Neural cell (in vitro differentiated cells): Measurements from ENCODE around the gene IMMP2L. TPM values are rescaled to one million over a fixed set of nuclear protein-coding genes. Genes with fewer than 3 reads are reported as not detected.

Experiments used
- H2AFZ ChIP-seq: fragments of 200-600, 300-800 bp; sonication (generic), shearing (Covaris generic); 2 replicates; pipeline ENCODE4 v1.6.0; 2014; ENCODE audit warnings: low read depth, mild to moderate bottlenecking, antibody characterized with exemption, low read length, moderate library complexity
- H3F3A ChIP-seq: fragments of 200-600 bp; shearing (Covaris generic); 2 replicates; pipeline ENCODE4 v1.6.1; 2016; ENCODE audit warnings: mild to moderate bottlenecking, moderate library complexity, mixed read lengths, antibody characterized with exemption, low read length; ENCODE audit not compliant: insufficient read depth, poor library complexity, severe bottlenecking
- H3K27ac ChIP-seq: fragments of 200-600, 300-800 bp; sonication (generic), shearing (Covaris generic); 2 replicates; pipeline ENCODE4 v1.5.1; 2014; ENCODE audit warnings: mild to moderate bottlenecking, low read length, moderate library complexity
- H3K27me3 ChIP-seq: fragments of 300-800, 200-600 bp; sonication (generic), shearing (Covaris generic); 2 replicates; pipeline ENCODE4 v1.6.0; 2014; ENCODE audit warnings: mild to moderate bottlenecking, low read depth, low read length, moderate library complexity; ENCODE audit not compliant: insufficient read depth
- H3K36me3 ChIP-seq: fragments of 300-800, 200-600 bp; sonication (generic), shearing (Covaris generic); 2 replicates; pipeline ENCODE4 v1.5.1; 2014; ENCODE audit warnings: mild to moderate bottlenecking, antibody characterized with exemption, low read length, moderate library complexity; ENCODE audit not compliant: insufficient read depth
- H3K4me2 ChIP-seq: fragments of 300-800, 200-600 bp; sonication (generic), shearing (Covaris generic); 2 replicates; pipeline ENCODE4 v1.6.0; 2014; ENCODE audit warnings: mild to moderate bottlenecking, low read length
- H3K4me3 ChIP-seq: fragments of 300-800, 200-600 bp; sonication (generic), shearing (Covaris generic); 2 replicates; pipeline ENCODE4 v1.5.1; 2014; ENCODE audit warnings: mild to moderate bottlenecking, low read length, moderate library complexity
- H3K79me2 ChIP-seq: fragments of 200-600 bp; shearing (Covaris generic); replicated peaks from 2 replicates; pipeline ENCODE4 v1.6.0; 2014; ENCODE audit warnings: mild to moderate bottlenecking, low read length, moderate library complexity; ENCODE audit not compliant: insufficient read depth
- H3K9ac ChIP-seq: fragments of 300-800, 200-600 bp; sonication (generic), shearing (Covaris generic); 2 replicates; pipeline ENCODE4 v1.6.1; 2016; ENCODE audit warnings: mild to moderate bottlenecking, low read length, mixed read lengths
- H3K9me2 ChIP-seq: fragments of 200-600 bp; shearing (Covaris generic); 2 replicates; pipeline ENCODE4 v1.6.1; 2016; ENCODE audit warnings: mild to moderate bottlenecking, low read length, mixed read lengths; ENCODE audit not compliant: insufficient read depth
- H3K9me3 ChIP-seq: fragments of 200-600, 300-800 bp; sonication (generic), shearing (Covaris generic); 2 replicates; pipeline ENCODE4 v1.6.1; 2016; ENCODE audit warnings: mild to moderate bottlenecking, mixed run types, low read length, moderate library complexity, mixed read lengths
- H4K20me1 ChIP-seq: fragments of 200-600 bp; shearing (Covaris generic); 2 replicates; pipeline ENCODE4 v1.6.1; 2016; ENCODE audit warnings: mild to moderate bottlenecking, mixed run types; ENCODE audit not compliant: insufficient read depth
- EP300 ChIP-seq: fragments of 450-650 bp; conservative IDR thresholded peaks from 2 replicates; pipeline ENCODE4 v1.6.1; 2014; ENCODE audit warnings: antibody characterized with exemption, mild to moderate bottlenecking, moderate library complexity; ENCODE audit not compliant: poor library complexity, severe bottlenecking
- EZH2 ChIP-seq: fragments of 200-600, 300-800 bp; shearing (Covaris generic), sonication (generic); IDR thresholded peaks from 2 replicates; pipeline ENCODE4 v1.6.1; 2014; ENCODE audit warnings: antibody characterized with exemption, low read length, borderline replicate concordance, mild to moderate bottlenecking; ENCODE audit not compliant: insufficient read depth, poor library complexity, severe bottlenecking
- MXI1 ChIP-seq: fragments of 450-650 bp; conservative IDR thresholded peaks from 2 replicates; pipeline ENCODE4 v1.6.1; 2014; ENCODE audit warnings: antibody characterized with exemption, mild to moderate bottlenecking; ENCODE audit not compliant: poor library complexity, severe bottlenecking
- POLR2AphosphoS5 ChIP-seq: IDR thresholded peaks from 2 replicates; pipeline ENCODE4 v1.6.1; 2012
- RAD21 ChIP-seq: fragments of 450-650 bp; conservative IDR thresholded peaks from 2 replicates; pipeline ENCODE4 v1.6.1; 2014; ENCODE audit warnings: antibody characterized with exemption, mild to moderate bottlenecking, moderate library complexity
- SMC3 ChIP-seq: fragments of 450-650 bp; conservative IDR thresholded peaks from 2 replicates; pipeline ENCODE4 v1.6.1; 2014; ENCODE audit warnings: antibody characterized with exemption, mild to moderate bottlenecking, moderate library complexity; ENCODE audit not compliant: poor library complexity
- TAF1 ChIP-seq: IDR thresholded peaks from 2 replicates; pipeline ENCODE4 v1.6.1; 2012; ENCODE audit warnings: low read depth
- polyA plus RNA-seq: library from polyadenylated mRNA; depleted of rRNA; stranded (reverse); fragments of >200 nt; gene quantifications from 2 replicates; pipeline ENCODE4 v1.2.3, GENCODE V29; 2014
- TF ChIP-seq, protein P1 (sequence below): fragments of 450-650 bp; IDR thresholded peaks from 2 replicates; pipeline ENCODE4 v1.5.1; 2014; ENCODE audit warnings: antibody characterized with exemption, mild to moderate bottlenecking, moderate library complexity; ENCODE audit not compliant: poor library complexity, severe bottlenecking
- TF ChIP-seq, protein P2 (sequence below): IDR thresholded peaks from 2 replicates; pipeline ENCODE4 v1.6.1; 2012; ENCODE audit warnings: borderline replicate concordance

The IMMP2L gene
- polyA plus RNA-seq, 1 donor from 2014 or later, result 9.7 TPM

DNA sequence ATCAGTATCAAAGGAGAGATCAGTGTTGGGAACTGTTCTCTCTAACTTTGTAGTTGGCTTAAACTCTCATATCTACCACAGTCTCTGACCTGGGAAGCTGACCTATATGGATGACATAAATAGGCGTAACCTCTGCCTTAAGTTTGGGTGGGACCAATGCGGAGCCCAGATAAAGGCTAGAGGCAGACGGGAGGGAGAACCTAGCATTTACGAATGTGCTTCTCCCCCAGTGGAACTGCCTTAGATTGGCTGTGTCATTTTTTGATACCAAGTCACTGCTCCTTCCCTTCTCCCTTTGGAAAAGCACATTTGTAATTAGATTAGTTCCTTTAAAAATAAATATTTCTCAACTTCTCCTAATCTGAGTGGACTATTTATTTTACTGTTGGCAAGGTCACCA is 495.0 kb downstream of the IMMP2L start:
- H2AFZ ChIP-seq, result no peak overlapping the region
- no peaks in the 10 kb centered on the region for H3K27me3 ChIP-seq
- H3K9ac ChIP-seq, result no peak overlapping the region
- no peaks in the 10 kb centered on the region for H3F3A ChIP-seq
- no peak overlapping the region for H3K27ac ChIP-seq
- H3K36me3 ChIP-seq, result no peaks in the 10 kb centered on the region
- TF ChIP-seq RAD21, result no peak
- TF ChIP-seq, protein P1, sequence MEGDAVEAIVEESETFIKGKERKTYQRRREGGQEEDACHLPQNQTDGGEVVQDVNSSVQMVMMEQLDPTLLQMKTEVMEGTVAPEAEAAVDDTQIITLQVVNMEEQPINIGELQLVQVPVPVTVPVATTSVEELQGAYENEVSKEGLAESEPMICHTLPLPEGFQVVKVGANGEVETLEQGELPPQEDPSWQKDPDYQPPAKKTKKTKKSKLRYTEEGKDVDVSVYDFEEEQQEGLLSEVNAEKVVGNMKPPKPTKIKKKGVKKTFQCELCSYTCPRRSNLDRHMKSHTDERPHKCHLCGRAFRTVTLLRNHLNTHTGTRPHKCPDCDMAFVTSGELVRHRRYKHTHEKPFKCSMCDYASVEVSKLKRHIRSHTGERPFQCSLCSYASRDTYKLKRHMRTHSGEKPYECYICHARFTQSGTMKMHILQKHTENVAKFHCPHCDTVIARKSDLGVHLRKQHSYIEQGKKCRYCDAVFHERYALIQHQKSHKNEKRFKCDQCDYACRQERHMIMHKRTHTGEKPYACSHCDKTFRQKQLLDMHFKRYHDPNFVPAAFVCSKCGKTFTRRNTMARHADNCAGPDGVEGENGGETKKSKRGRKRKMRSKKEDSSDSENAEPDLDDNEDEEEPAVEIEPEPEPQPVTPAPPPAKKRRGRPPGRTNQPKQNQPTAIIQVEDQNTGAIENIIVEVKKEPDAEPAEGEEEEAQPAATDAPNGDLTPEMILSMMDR, result no peak
- no peak for TF ChIP-seq EP300
- no peak for TF ChIP-seq POLR2AphosphoS5
- TF ChIP-seq SMC3, result no peak
- TF ChIP-seq EZH2, result no peak
- no peak for TF ChIP-seq TAF1
- TF ChIP-seq, protein P2, sequence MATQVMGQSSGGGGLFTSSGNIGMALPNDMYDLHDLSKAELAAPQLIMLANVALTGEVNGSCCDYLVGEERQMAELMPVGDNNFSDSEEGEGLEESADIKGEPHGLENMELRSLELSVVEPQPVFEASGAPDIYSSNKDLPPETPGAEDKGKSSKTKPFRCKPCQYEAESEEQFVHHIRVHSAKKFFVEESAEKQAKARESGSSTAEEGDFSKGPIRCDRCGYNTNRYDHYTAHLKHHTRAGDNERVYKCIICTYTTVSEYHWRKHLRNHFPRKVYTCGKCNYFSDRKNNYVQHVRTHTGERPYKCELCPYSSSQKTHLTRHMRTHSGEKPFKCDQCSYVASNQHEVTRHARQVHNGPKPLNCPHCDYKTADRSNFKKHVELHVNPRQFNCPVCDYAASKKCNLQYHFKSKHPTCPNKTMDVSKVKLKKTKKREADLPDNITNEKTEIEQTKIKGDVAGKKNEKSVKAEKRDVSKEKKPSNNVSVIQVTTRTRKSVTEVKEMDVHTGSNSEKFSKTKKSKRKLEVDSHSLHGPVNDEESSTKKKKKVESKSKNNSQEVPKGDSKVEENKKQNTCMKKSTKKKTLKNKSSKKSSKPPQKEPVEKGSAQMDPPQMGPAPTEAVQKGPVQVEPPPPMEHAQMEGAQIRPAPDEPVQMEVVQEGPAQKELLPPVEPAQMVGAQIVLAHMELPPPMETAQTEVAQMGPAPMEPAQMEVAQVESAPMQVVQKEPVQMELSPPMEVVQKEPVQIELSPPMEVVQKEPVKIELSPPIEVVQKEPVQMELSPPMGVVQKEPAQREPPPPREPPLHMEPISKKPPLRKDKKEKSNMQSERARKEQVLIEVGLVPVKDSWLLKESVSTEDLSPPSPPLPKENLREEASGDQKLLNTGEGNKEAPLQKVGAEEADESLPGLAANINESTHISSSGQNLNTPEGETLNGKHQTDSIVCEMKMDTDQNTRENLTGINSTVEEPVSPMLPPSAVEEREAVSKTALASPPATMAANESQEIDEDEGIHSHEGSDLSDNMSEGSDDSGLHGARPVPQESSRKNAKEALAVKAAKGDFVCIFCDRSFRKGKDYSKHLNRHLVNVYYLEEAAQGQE, result no peak
- TF ChIP-seq MXI1, result no peak
- no peaks in the 10 kb centered on the region for H3K9me2 ChIP-seq
- no peak overlapping the region for H3K4me3 ChIP-seq
- no peak overlapping the region for H3K4me2 ChIP-seq
- H3K79me2 ChIP-seq, result no peaks in the 10 kb centered on the region
- no peaks in the 10 kb centered on the region for H4K20me1 ChIP-seq
- no peaks in the 10 kb centered on the region for H3K9me3 ChIP-seq

DNA sequence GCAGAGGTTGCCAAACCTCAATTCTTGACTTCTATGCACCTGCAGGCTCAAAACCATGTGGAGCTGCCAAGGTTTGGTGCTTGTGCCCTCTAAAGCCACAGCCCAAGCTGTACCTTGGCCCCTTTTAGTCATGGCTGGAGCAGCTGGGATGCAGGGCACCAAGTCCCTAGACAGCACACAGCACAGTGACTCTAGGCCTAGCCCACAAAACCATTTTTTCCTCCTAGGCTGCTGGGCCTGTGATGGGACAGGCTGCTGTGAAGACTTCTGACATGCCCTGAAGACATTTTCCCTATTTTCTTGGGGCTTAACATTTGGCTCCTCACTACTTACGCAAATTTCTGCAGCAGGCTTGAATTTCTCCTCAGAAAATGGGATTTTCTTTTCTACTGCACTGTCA is 499.1 kb downstream of the IMMP2L start:
- no peak overlapping the region for H3K27ac ChIP-seq
- H3K4me2 ChIP-seq, result no peak overlapping the region
- TF ChIP-seq TAF1, result no peak
- TF ChIP-seq, protein P1, result no peak
- TF ChIP-seq RAD21, result no peak
- no peak for TF ChIP-seq EZH2
- no peak for TF ChIP-seq MXI1
- TF ChIP-seq, protein P2, result no peak
- no peak for TF ChIP-seq EP300
- TF ChIP-seq SMC3, result no peak
- no peak for TF ChIP-seq POLR2AphosphoS5

More for the DNA sequence above, 499.1 kb downstream of the IMMP2L start:
- H3K4me3 ChIP-seq, result no peak overlapping the region
- H4K20me1 ChIP-seq, result no peaks in the 10 kb centered on the region
- no peaks in the 10 kb centered on the region for H3K27me3 ChIP-seq
- H2AFZ ChIP-seq, result no peak overlapping the region
- H3K36me3 ChIP-seq, result no peaks in the 10 kb centered on the region
- H3K79me2 ChIP-seq, result no peaks in the 10 kb centered on the region
- H3K9me3 ChIP-seq, result no peaks in the 10 kb centered on the region
- H3K9me2 ChIP-seq, result no peaks in the 10 kb centered on the region
- no peaks in the 10 kb centered on the region for H3F3A ChIP-seq
- H3K9ac ChIP-seq, result no peak overlapping the region
